A673 (cell line): ENCODE data around the gene PLEKHF1.

Experiments used
- EZH2 ChIP-seq: fragments of 200-600 bp; sonication (generic); IDR thresholded peaks from 2 replicates; pipeline ENCODE4 v1.6.1; 2017; ENCODE audit warnings: borderline replicate concordance, low read depth, mild to moderate bottlenecking, mixed read lengths, antibody characterized with exemption, low read length; ENCODE audit not compliant: poor library complexity, severe bottlenecking
- TF ChIP-seq, protein P1 (sequence below): fragments of 300-800, 200-600 bp; sonication (generic); conservative IDR thresholded peaks from 2 replicates; pipeline ENCODE4 v1.5.1; 2017; ENCODE audit warnings: low read depth, mild to moderate bottlenecking, antibody characterized with exemption, low read length, moderate library complexity, mixed read lengths

DNA sequence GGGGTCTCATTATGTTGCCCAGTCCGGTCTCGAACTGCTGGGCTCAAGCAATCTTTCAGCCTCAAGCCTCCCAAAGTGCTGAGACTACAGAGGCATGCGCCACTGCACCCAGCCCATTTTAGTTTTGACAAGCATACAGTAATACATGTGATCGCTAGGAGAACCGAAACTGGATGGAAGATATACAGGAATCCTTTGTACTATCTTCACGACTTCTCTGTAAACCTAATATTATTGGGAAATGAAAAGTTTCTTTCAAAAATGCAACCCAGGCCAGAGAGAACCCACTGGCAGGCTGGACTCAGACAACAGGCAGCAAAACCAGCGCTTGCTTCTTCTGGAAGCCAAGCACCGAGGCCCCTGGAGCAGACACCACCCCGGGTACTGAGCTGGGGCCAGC, 40.4 kb downstream of the PLEKHF1 start:
- TF ChIP-seq, protein P1, sequence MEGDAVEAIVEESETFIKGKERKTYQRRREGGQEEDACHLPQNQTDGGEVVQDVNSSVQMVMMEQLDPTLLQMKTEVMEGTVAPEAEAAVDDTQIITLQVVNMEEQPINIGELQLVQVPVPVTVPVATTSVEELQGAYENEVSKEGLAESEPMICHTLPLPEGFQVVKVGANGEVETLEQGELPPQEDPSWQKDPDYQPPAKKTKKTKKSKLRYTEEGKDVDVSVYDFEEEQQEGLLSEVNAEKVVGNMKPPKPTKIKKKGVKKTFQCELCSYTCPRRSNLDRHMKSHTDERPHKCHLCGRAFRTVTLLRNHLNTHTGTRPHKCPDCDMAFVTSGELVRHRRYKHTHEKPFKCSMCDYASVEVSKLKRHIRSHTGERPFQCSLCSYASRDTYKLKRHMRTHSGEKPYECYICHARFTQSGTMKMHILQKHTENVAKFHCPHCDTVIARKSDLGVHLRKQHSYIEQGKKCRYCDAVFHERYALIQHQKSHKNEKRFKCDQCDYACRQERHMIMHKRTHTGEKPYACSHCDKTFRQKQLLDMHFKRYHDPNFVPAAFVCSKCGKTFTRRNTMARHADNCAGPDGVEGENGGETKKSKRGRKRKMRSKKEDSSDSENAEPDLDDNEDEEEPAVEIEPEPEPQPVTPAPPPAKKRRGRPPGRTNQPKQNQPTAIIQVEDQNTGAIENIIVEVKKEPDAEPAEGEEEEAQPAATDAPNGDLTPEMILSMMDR = no peak
- no peak for TF ChIP-seq EZH2
